ENCODE measurements around the gene PER2. TPM values are rescaled to one million over a fixed set of nuclear protein-coding genes. Genes with fewer than 3 reads are reported as not detected.

The PER2 gene
- total and polyA plus RNA-seq, 2 of the 4 experiments (the other 2 are of a cell fraction): 1.7 to 3.2 TPM

- Histone ChIP-seq H3K79me1 (ENCODE audit: low read depth in 1 of 2, low read length in 2 of 2) (no peaks in the 10 kb centered on the region), H2BK15ac (ENCODE audit: low read depth, low read length) (no peak overlapping the region), H3K18ac (ENCODE audit: low read depth, low read length) (no peak overlapping the region), H4K8ac (ENCODE audit: low read depth in 2 of 2, low read length in 2 of 2) (no peak overlapping the region), H2BK120ac (ENCODE audit: low read depth, low read length) (no peak overlapping the region), H2AK9ac (replicated peaks; ENCODE audit: low read depth, low read length, poor library complexity) (no peak overlapping the region), H3K27me3 (ENCODE audit: control insufficient read depth, insufficient read depth, low read length) (peaks cover 20% of the 10 kb centered on the region), H2AFZ (replicated peaks; ENCODE audit: low read length, poor library complexity) (no peak overlapping the region), H3K14ac (replicated peaks; ENCODE audit: low read depth, low read length) (no peak overlapping the region), H4K91ac (ENCODE audit: insufficient read depth, low read depth, low read length) (no peak overlapping the region), H2BK20ac (ENCODE audit: low read depth, low read length) (no peak overlapping the region), H3K9ac (ENCODE audit: low read depth, low read length) (no peak overlapping the region), H3K4me1 (ENCODE audit: control insufficient read depth, insufficient read depth, low read length) (0 out of 2 replicates have a peak, but pooled peaks cover 2% of the 10 kb centered on the region), H3K23ac (ENCODE audit: low read depth, low read length) (no peak overlapping the region), H3K4me3 (ENCODE audit: insufficient read depth, low read depth, low read length) (no peak overlapping the region), H2AK5ac (ENCODE audit: low read depth, low read length) (no peak overlapping the region), H2BK5ac (ENCODE audit: low read depth, low read length, poor library complexity, severe bottlenecking) (no peak overlapping the region), H3K4ac (ENCODE audit: low read depth, low read length) (no peak overlapping the region), H3K56ac (ENCODE audit: extremely low read depth, insufficient read depth, low read length) (no peak overlapping the region), H3K9me3 (ENCODE audit: control insufficient read depth, insufficient read depth, low read length) (no peaks in the 10 kb centered on the region), H4K20me1 (ENCODE audit: insufficient read depth, low read length) (no peaks in the 10 kb centered on the region), H4K5ac (ENCODE audit: low read depth, low read length) (no peak overlapping the region), H3K9me1 (ENCODE audit: insufficient read depth, low read length) (no peaks in the 10 kb centered on the region), H3K4me2 (ENCODE audit: low read depth, low read length) (no peak overlapping the region), H3K36me3 (ENCODE audit: control insufficient read depth, insufficient read depth, low read length) (no peaks in the 10 kb centered on the region), H3K27ac (ENCODE audit: insufficient read depth, low read length) (no peak overlapping the region)
- no TSS peak for BruUV-seq (replicated peaks)
- TF ChIP-seq MAFK (IDR thresholded peaks at IDR 0.05; ENCODE audit: low read depth, low read length): no peak
- TF ChIP-seq, protein P1, sequence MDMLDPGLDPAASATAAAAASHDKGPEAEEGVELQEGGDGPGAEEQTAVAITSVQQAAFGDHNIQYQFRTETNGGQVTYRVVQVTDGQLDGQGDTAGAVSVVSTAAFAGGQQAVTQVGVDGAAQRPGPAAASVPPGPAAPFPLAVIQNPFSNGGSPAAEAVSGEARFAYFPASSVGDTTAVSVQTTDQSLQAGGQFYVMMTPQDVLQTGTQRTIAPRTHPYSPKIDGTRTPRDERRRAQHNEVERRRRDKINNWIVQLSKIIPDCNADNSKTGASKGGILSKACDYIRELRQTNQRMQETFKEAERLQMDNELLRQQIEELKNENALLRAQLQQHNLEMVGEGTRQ (IDR thresholded peaks at IDR 0.05; ENCODE audit: low read depth, low read length): no peak
- TF ChIP-seq POLR2A (IDR thresholded peaks at IDR 0.05; ENCODE audit: low read depth, low read length): no peak
- TF ChIP-seq MXI1 (IDR thresholded peaks at IDR 0.05; ENCODE audit: borderline replicate concordance, low read depth, low read length): no peak
- TF ChIP-seq BHLHE40 (IDR thresholded peaks at IDR 0.05; ENCODE audit: low read depth, low read length): no peak
- TF ChIP-seq, protein P2, sequence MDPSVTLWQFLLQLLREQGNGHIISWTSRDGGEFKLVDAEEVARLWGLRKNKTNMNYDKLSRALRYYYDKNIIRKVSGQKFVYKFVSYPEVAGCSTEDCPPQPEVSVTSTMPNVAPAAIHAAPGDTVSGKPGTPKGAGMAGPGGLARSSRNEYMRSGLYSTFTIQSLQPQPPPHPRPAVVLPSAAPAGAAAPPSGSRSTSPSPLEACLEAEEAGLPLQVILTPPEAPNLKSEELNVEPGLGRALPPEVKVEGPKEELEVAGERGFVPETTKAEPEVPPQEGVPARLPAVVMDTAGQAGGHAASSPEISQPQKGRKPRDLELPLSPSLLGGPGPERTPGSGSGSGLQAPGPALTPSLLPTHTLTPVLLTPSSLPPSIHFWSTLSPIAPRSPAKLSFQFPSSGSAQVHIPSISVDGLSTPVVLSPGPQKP (IDR thresholded peaks at IDR 0.05; ENCODE audit: borderline replicate concordance, low read depth, low read length): no peak
- no peak for TF ChIP-seq FOS (IDR thresholded peaks at IDR 0.05; ENCODE audit: low read depth, low read length)
- TF ChIP-seq RCOR1 (IDR thresholded peaks at IDR 0.05; ENCODE audit: insufficient replicate concordance, low read length): no peak
- no peak for TF ChIP-seq CTCF (conservative IDR thresholded peaks at IDR 0.05; ENCODE audit: low read depth, low read length)
- no peak for TF ChIP-seq RFX5 (IDR thresholded peaks at IDR 0.05; ENCODE audit: low read depth, low read length)
- no peak for TF ChIP-seq MAZ (IDR thresholded peaks at IDR 0.05; ENCODE audit: borderline replicate concordance, low read depth, low read length)
- TF ChIP-seq SMC3 (IDR thresholded peaks at IDR 0.05; ENCODE audit: low read depth, low read length): no peak
- WGBS, 2 experiments (ENCODE audit: extremely low coverage in 2 of 2, insufficient read length in 1 of 2): 100% methylated on average over 2 of the region's 13 CpGs; no CpG with 5 or more reads in 1 of the 2 experiments
- dilution Hi-C loops (cut with HindIII; ENCODE audit: low sequenced_read_pairs, unreplicated experiment) (no loop called here), in situ Hi-C loops (cut with MboI; ENCODE audit: low sequenced_read_pairs) (no loop called here), intact Hi-C loops (cut with micrococcal nuclease) (no loop called here)
- ChIA-PET POLR2A (ENCODE audit: unreplicated experiment) (no interaction called here), CTCF (no interaction called here)
- no peak for DNase-seq
- ATAC-seq (ENCODE audit: low read depth): no peak
Measured at GRCh38 chr2:238225121-238225520, 63.3 kb downstream of the PER2 start.

Measured in IMR-90 (cell line).